CD14-positive monocyte (primary cell): Measurements from ENCODE around the gene ILDR1. TPM values are rescaled to one million over a fixed set of nuclear protein-coding genes. Genes with fewer than 3 reads are reported as not detected.

Experiments used
- DNase-seq, 3 donors: peaks; one replicate each; pipeline ENCODE4 v3.0.0-alpha.2; 2011 to 2022
- H2AFZ ChIP-seq: 2 replicates; pipeline ENCODE4 v1.6.0; 2012; ENCODE audit warnings: mild to moderate bottlenecking, low read depth, low read length, inconsistent platforms; ENCODE audit not compliant: insufficient read depth, poor library complexity, severe bottlenecking
- H3K27ac ChIP-seq, 2 donors: 1 replicate in 1 of 2; 2 replicates in 1 of 2; pipeline ENCODE4 v1.5.1; 2012 to 2013; ENCODE audit warnings: low read length in 2 of 2, control low read depth in 1 of 2, inconsistent platforms in 1 of 2, low read depth in 1 of 2, mild to moderate bottlenecking in 1 of 2
- H3K27me3 ChIP-seq, 2 donors: one replicate each; pipeline versions ENCODE4 v1.6.0 to v1.6.1; 2011 to 2013; ENCODE audit warnings: low read length in 2 of 2; ENCODE audit not compliant: control insufficient read depth in 2 of 2, insufficient read depth in 2 of 2
- H3K36me3 ChIP-seq, 2 donors: replicated peaks in 1 of 2; 1 replicate in 1 of 2; 2 replicates in 1 of 2; pipeline versions ENCODE4 v1.5.1 to v1.6.1; 2012 to 2013; ENCODE audit warnings: low read length in 2 of 2, control low read depth in 1 of 2, inconsistent platforms in 1 of 2, mild to moderate bottlenecking in 1 of 2; ENCODE audit not compliant: insufficient read depth in 2 of 2, control insufficient read depth in 1 of 2
- H3K4me1 ChIP-seq, 2 donors: 1 replicate in 1 of 2; 2 replicates in 1 of 2; pipeline versions ENCODE4 v1.5.1 to v1.6.1; 2012 to 2013; ENCODE audit warnings: low read length in 2 of 2, control low read depth in 1 of 2, inconsistent platforms in 1 of 2, mild to moderate bottlenecking in 1 of 2, moderate library complexity in 1 of 2; ENCODE audit not compliant: insufficient read depth in 2 of 2, control insufficient read depth in 1 of 2
- H3K4me2 ChIP-seq: replicated peaks from 2 replicates; pipeline ENCODE3; 2012; ENCODE audit warnings: low read length, moderate library complexity, mild to moderate bottlenecking; ENCODE audit not compliant: poor library complexity, severe bottlenecking; ENCODE audit errors: extremely low read depth
- H3K4me3 ChIP-seq, 3 experiments: fragments of 200-600 bp in 1 of 3; sonication (generic) in 1 of 3; replicated peaks in 1 of 3; 1 replicate in 2 of 3; 2 replicates in 1 of 3; pipeline ENCODE4 v1.5.1; 2011 to 2013; ENCODE audit warnings: low read length in 3 of 3, mild to moderate bottlenecking in 3 of 3, control low read depth in 2 of 3, low read depth in 2 of 3, inconsistent platforms in 1 of 3, moderate library complexity in 1 of 3
- H3K79me2 ChIP-seq: 2 replicates; pipeline ENCODE4 v1.6.0; 2012; ENCODE audit warnings: mild to moderate bottlenecking, control low read depth, inconsistent platforms, low read length, moderate library complexity; ENCODE audit not compliant: insufficient read depth
- H3K9ac ChIP-seq: 2 replicates; pipeline ENCODE4 v1.6.0; 2017; ENCODE audit warnings: low read length, mild to moderate bottlenecking; ENCODE audit not compliant: insufficient read depth, poor library complexity, severe bottlenecking
- H3K9me3 ChIP-seq, 2 donors: replicated peaks in 1 of 2; 1 replicate in 1 of 2; 2 replicates in 1 of 2; pipeline versions ENCODE4 v1.5.1 to v1.6.1; 2012 to 2013; ENCODE audit warnings: low read length in 2 of 2, control low read depth in 1 of 2; ENCODE audit not compliant: control insufficient read depth in 1 of 2, insufficient read depth in 1 of 2
- H4K20me1 ChIP-seq: 2 replicates; pipeline ENCODE4 v1.6.0; 2012; ENCODE audit warnings: mild to moderate bottlenecking, low read length, control low read depth, moderate library complexity; ENCODE audit not compliant: insufficient read depth
- H3K27ac Mint-ChIP-seq, 7 donors: one replicate each; pipeline ENCODE4 v1.8.0; 2020; ENCODE audit warnings: mild to moderate bottlenecking in 7 of 7, mixed read lengths in 7 of 7, moderate library complexity in 6 of 7, inconsistent platforms in 2 of 7
- H3K27me3 Mint-ChIP-seq, 3 donors: one replicate each; pipeline ENCODE4 v1.8.0; 2021 to 2022; ENCODE audit warnings: low read depth in 3 of 3, mild to moderate bottlenecking in 3 of 3, mixed read lengths in 3 of 3, moderate library complexity in 3 of 3, inconsistent platforms in 1 of 3
- H3K36me3 Mint-ChIP-seq, 2 donors: one replicate each; pipeline ENCODE4 v1.8.0; 2020; ENCODE audit warnings: mixed read lengths in 2 of 2, inconsistent platforms in 1 of 2, mild to moderate bottlenecking in 1 of 2
- H3K4me1 Mint-ChIP-seq: one replicate; pipeline ENCODE4 v1.8.0; 2020; ENCODE audit warnings: mild to moderate bottlenecking, mixed read lengths
- H3K4me3 Mint-ChIP-seq, 2 donors: one replicate each; pipeline ENCODE4 v1.8.0; 2020; ENCODE audit warnings: mild to moderate bottlenecking in 2 of 2, mixed read lengths in 2 of 2, moderate library complexity in 1 of 2
- H3K9me3 Mint-ChIP-seq, 7 donors: one replicate each; pipeline ENCODE4 v1.8.0; 2020 to 2022; ENCODE audit warnings: mixed read lengths in 7 of 7, mild to moderate bottlenecking in 6 of 7, moderate library complexity in 6 of 7, inconsistent platforms in 2 of 7
- WGBS: methylation state at CpG from one replicate; pipeline ENCODE4 v1.1.5; 2013; ENCODE audit warnings: missing lambda C conversion rate; ENCODE audit not compliant: insufficient coverage; 5-methylcytosine and 5-hydroxymethylcytosine counted together
- intact Hi-C, 2 donors: fragments of 100-400 bp; cut with micrococcal nuclease; formaldehyde crosslinking; loops; one replicate each; pipeline versions ENCODE4 v1.15.0 to v1.15.1; 2023
- polyA plus RNA-seq, 3 donors: library from polyadenylated mRNA; depleted of rRNA in 1 of 3; unstranded in 2 of 3; stranded (reverse) in 1 of 3; fragments of 300-500 nt in 2 of 3; fragments of >200 nt in 1 of 3; fragmentation: Illumina TruSeq in 2 of 3; gene quantifications; 1 replicate in 2 of 3; 2 replicates in 1 of 3; pipeline ENCODE4 v1.2.3, GENCODE V29; 2012 to 2021
- TF ChIP-seq, protein P1 (sequence below): fragments of 200-600 bp; IDR thresholded peaks from one replicate; pipeline ENCODE4 v1.8.0; 2022; ENCODE audit warnings: antibody characterized with exemption, mild to moderate bottlenecking

Gene ILDR1
- polyA plus RNA-seq, 3 donors = 0.12 to 0.28 (median 0.20) TPM

DNA sequence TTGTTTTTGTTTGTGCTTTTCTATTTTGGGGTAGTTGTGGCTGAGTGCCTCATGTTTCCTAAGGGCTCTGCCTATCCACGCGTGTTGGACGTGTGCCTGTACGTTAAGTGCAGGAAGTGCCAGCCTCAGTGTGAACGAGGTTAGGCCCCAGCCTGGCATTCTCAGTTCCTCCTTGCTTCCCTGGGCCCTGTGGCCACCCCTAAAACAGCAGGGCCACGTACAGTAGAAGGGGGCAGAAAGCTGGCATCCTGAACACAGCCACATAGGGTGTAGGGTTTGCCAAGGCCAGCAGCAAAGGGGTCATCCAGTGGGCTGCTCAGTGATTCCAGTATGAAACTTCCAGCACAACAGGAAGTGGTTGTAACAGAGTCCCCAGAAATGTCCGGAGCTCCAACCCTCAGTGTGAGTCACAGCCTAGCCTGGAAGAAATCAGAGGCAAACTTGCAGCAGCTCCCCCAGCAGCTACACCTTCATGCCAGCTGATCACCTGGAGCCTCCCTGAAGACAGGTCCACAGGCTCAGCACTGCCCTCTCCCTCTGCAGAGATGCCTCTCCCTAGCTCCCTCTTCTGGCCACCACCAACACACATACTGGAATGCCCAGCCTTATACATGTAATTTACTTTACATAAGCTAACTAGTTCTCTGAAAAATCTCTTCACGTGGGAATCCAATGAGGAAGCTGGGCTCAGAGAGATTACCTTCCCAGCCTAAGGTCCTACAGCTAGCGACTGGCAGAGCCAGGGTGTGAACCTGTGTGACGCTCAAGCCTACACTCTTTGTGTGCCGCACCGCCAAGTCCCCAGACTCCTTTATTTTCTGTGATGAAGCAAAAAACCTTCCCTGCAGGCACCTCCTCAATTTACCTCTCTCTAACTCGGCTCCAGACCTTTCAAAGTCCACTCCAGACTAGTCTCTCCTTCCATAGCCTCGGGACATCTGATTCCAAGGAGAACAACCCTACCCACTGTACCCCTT lies 26.6 kb downstream of the ILDR1 start:
- H3K9me3 Mint-ChIP-seq = peaks cover 0 to 3% (median 0%) of the 10 kb centered on the region in 7 donors
- TF ChIP-seq, protein P1, sequence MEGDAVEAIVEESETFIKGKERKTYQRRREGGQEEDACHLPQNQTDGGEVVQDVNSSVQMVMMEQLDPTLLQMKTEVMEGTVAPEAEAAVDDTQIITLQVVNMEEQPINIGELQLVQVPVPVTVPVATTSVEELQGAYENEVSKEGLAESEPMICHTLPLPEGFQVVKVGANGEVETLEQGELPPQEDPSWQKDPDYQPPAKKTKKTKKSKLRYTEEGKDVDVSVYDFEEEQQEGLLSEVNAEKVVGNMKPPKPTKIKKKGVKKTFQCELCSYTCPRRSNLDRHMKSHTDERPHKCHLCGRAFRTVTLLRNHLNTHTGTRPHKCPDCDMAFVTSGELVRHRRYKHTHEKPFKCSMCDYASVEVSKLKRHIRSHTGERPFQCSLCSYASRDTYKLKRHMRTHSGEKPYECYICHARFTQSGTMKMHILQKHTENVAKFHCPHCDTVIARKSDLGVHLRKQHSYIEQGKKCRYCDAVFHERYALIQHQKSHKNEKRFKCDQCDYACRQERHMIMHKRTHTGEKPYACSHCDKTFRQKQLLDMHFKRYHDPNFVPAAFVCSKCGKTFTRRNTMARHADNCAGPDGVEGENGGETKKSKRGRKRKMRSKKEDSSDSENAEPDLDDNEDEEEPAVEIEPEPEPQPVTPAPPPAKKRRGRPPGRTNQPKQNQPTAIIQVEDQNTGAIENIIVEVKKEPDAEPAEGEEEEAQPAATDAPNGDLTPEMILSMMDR = peak; percentile 44
- Histone ChIP-seq H3K9ac (peak overlapping the region; percentile 46), H3K36me3 (no peaks in the 10 kb centered on the region), H4K20me1 (no peaks in the 10 kb centered on the region), H3K4me3 (peak overlapping the region in 1 of 3 experiments; percentile 41), H3K79me2 (no peaks in the 10 kb centered on the region), H2AFZ (peak overlapping the region; percentile 65), H3K4me1 (peaks cover 75 to 85% of the 10 kb centered on the region in 2 donors), H3K9me3 (no peaks in the 10 kb centered on the region), H3K27me3 (no peaks in the 10 kb centered on the region), H3K4me2 (peak overlapping the region; percentile 49), H3K27ac (peak overlapping the region; percentile 79 to 91)
- peaks cover 84% of the 10 kb centered on the region for H3K4me1 Mint-ChIP-seq
- peak overlapping the region in 1 of 2 donors; percentile 74 for H3K4me3 Mint-ChIP-seq
- intact Hi-C loops = loop anchor here (5.0 to 10.0 kb wide), 5 partner anchors 59 to 262 kb away; partner anchors contain the start of gene CD86 (in 2 of the 2)
- WGBS = 39% methylated on average over 13 of the region's 14 CpGs
- H3K27me3 Mint-ChIP-seq = peaks cover 0 to 5% (median 2%) of the 10 kb centered on the region in 3 donors
- peak; percentile 75 to 90 (median 86) for DNase-seq
- peak overlapping the region; percentile 93 to 97 (median 97) for H3K27ac Mint-ChIP-seq
- H3K36me3 Mint-ChIP-seq = peaks cover 4% of the 10 kb centered on the region in 2 donors

- Mint-ChIP-seq H3K36me3 (peaks cover 4% of the 10 kb centered on the region in 2 donors), H3K27ac (peak overlapping the region; percentile 93 to 97 (median 97)), H3K27me3 (peaks cover 0 to 5% (median 2%) of the 10 kb centered on the region in 3 donors), H3K4me1 (peaks cover 88% of the 10 kb centered on the region), H3K4me3 (peak overlapping the region in 1 of 2 donors; percentile 74), H3K9me3 (peaks cover 0 to 3% (median 0%) of the 10 kb centered on the region in 7 donors)
- peak in 2 of 3 donors; percentile 47 to 51 for DNase-seq
- H3K79me2 ChIP-seq = no peaks in the 10 kb centered on the region
- no peaks in the 10 kb centered on the region for H3K27me3 ChIP-seq
- no peaks in the 10 kb centered on the region for H4K20me1 ChIP-seq
- H3K36me3 ChIP-seq = no peaks in the 10 kb centered on the region
- intact Hi-C loops = loop anchor here (10.0 kb wide), 2 partner anchors 60 to 240 kb away; partner anchors contain the start of gene CD86 (in 1 of the 2)
- 89% methylated on average over 1 of the region's 3 CpGs for WGBS
- H3K9me3 ChIP-seq = no peaks in the 10 kb centered on the region
- peaks cover 79 to 86% of the 10 kb centered on the region in 2 donors for H3K4me1 ChIP-seq
- H3K4me3 ChIP-seq = peak overlapping the region in 1 of 3 experiments; percentile 41
- H3K27ac ChIP-seq = peak overlapping the region; percentile 79 to 91
- no peak overlapping the region for H2AFZ ChIP-seq
- peak overlapping the region; percentile 46 for H3K9ac ChIP-seq
- TF ChIP-seq, protein P1 = no peak
- peak overlapping the region; percentile 49 for H3K4me2 ChIP-seq
These were observed 27.5 kb downstream of the ILDR1 start for GRCh38 chr3:121994551-121994950.
